MM.1S (cell line): ENCODE measurements around the gene KRT9.
"Not testable (repeated sequence)": the region's sequence is repeated elsewhere in the genome, so short reads cannot be mapped to it uniquely, and the experiment has no call there.

Experiments
- DNase-seq: peaks from one replicate; pipeline ENCODE4 v3.0.0-alpha.2; 2015
- H2AFZ ChIP-seq: fragments of 300-600 bp; sonication (generic); 2 replicates; pipeline ENCODE4 v1.6.0; 2016; ENCODE audit warnings: antibody characterized with exemption, low read length
- H3F3A ChIP-seq: fragments of 300-600 bp; sonication (generic); 2 replicates; pipeline ENCODE4 v1.6.1; 2016; ENCODE audit warnings: mild to moderate bottlenecking, antibody characterized with exemption, low read length, moderate library complexity, mixed read lengths; ENCODE audit not compliant: insufficient read depth
- H3K27ac ChIP-seq: fragments of 300-600 bp; sonication (generic); 2 replicates; pipeline ENCODE4 v1.5.1; 2016; ENCODE audit warnings: mild to moderate bottlenecking, low read length
- H3K27me3 ChIP-seq: fragments of 300-600 bp; sonication (generic); replicated peaks from 2 replicates; pipeline ENCODE4 v1.6.0; 2016; ENCODE audit warnings: low read length; ENCODE audit not compliant: insufficient read depth
- H3K36me3 ChIP-seq: fragments of 300-600 bp; sonication (generic); replicated peaks from 2 replicates; pipeline ENCODE4 v1.6.1; 2016; ENCODE audit warnings: mild to moderate bottlenecking, low read length, mixed read lengths; ENCODE audit not compliant: insufficient read depth
- H3K4me1 ChIP-seq: fragments of 300-600 bp; sonication (generic); 2 replicates; pipeline ENCODE4 v1.6.1; 2016; ENCODE audit warnings: low read length, mixed read lengths
- H3K4me2 ChIP-seq: fragments of 300-600 bp; sonication (generic); 2 replicates; pipeline ENCODE4 v1.6.0; 2016; ENCODE audit warnings: low read depth, low read length
- H3K4me3 ChIP-seq: fragments of 300-600 bp; sonication (generic); 2 replicates; pipeline ENCODE4 v1.5.1; 2016; ENCODE audit warnings: low read length, mixed read lengths
- H3K79me2 ChIP-seq: fragments of 300-600 bp; sonication (generic); 2 replicates; pipeline ENCODE4 v1.6.1; 2016; ENCODE audit warnings: mixed run types, low read length, mixed read lengths
- H3K9ac ChIP-seq: fragments of 300-600 bp; sonication (generic); 2 replicates; pipeline ENCODE4 v1.6.1; 2016; ENCODE audit warnings: low read length, mixed read lengths
- H3K9me2 ChIP-seq: fragments of 300-600 bp; sonication (generic); replicated peaks from 2 replicates; pipeline ENCODE4 v1.6.1; 2016; ENCODE audit warnings: mild to moderate bottlenecking, low read length, mixed read lengths; ENCODE audit not compliant: insufficient read depth
- H3K9me3 ChIP-seq: fragments of 300-600 bp; sonication (generic); replicated peaks from 2 replicates; pipeline ENCODE4 v1.6.1; 2016; ENCODE audit warnings: mild to moderate bottlenecking, low read length, mixed read lengths; ENCODE audit not compliant: insufficient read depth
- H4K20me1 ChIP-seq: fragments of 300-600 bp; sonication (generic); 2 replicates; pipeline ENCODE4 v1.6.1; 2016; ENCODE audit warnings: mild to moderate bottlenecking, low read length, moderate library complexity, mixed read lengths; ENCODE audit not compliant: insufficient read depth
- EZH2 ChIP-seq: fragments of 300-600 bp; sonication (generic); optimal IDR thresholded peaks from 2 replicates; pipeline ENCODE3; 2017; ENCODE audit warnings: low read depth, mild to moderate bottlenecking, antibody characterized with exemption, low read length, mixed read lengths
- EZH2phosphoT487 ChIP-seq: fragments of 300-600 bp; sonication (generic); IDR thresholded peaks from 2 replicates; pipeline ENCODE4 v1.6.1; 2018; ENCODE audit warnings: antibody characterized with exemption, low read length
- TF ChIP-seq, protein P1 (sequence below): fragments of 300-600 bp; sonication (generic); IDR thresholded peaks from 2 replicates; pipeline ENCODE4 v1.5.1; 2016; ENCODE audit warnings: antibody characterized with exemption, low read length, mixed read lengths

Gene KRT9

DNA sequence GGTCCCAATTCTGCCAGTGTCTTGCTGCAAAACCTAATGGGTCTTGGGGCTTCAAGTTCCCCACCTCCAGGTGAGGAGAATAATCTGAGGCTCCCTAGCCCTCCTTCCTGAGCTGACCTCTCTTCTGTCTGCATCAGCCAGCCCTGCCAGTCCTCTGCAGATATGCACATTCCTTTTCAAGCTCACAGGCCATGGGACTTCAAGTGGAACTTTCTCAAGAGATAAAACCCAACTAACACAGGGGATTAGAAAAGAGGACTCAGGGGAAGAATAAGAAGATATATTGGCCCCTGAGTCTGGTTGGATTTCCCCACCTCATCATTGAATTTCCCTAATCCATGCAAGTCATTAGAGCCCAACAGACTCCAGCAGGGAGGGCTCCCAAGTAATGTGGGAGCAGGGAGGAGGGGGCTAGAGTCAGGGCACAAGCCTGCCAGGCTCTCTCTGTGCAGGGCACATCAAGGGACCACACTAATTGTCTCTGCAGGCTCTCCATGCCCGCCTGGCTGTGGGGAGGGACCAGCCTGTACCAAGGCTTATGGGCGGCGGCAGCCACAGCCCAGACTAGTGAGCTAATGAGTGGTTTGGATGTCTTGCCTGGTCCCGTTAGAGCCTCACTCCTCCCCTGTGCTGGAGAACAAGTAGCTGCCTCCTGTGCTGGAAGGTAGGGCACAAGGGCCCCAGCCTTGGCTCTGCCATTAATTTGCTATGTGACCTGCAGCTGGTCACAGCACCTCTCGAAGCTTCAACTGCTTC is 13.6 kb upstream of the KRT9 start:
- H3K27ac ChIP-seq, result no peak overlapping the region
- H3K4me1 ChIP-seq, result no peaks in the 10 kb centered on the region
- H2AFZ ChIP-seq, result no peak overlapping the region
- H3K9me2 ChIP-seq, result no peaks in the 10 kb centered on the region
- no peak for DNase-seq
- H3K4me3 ChIP-seq, result no peak overlapping the region
- H3K79me2 ChIP-seq, result no peaks in the 10 kb centered on the region
- H3K36me3 ChIP-seq, result no peaks in the 10 kb centered on the region
- no peak overlapping the region for H3K9ac ChIP-seq
- no peak overlapping the region for H3K4me2 ChIP-seq
- no peaks in the 10 kb centered on the region for H4K20me1 ChIP-seq
- TF ChIP-seq EZH2 (no peak), EZH2phosphoT487 (no peak)
- TF ChIP-seq, protein P1, sequence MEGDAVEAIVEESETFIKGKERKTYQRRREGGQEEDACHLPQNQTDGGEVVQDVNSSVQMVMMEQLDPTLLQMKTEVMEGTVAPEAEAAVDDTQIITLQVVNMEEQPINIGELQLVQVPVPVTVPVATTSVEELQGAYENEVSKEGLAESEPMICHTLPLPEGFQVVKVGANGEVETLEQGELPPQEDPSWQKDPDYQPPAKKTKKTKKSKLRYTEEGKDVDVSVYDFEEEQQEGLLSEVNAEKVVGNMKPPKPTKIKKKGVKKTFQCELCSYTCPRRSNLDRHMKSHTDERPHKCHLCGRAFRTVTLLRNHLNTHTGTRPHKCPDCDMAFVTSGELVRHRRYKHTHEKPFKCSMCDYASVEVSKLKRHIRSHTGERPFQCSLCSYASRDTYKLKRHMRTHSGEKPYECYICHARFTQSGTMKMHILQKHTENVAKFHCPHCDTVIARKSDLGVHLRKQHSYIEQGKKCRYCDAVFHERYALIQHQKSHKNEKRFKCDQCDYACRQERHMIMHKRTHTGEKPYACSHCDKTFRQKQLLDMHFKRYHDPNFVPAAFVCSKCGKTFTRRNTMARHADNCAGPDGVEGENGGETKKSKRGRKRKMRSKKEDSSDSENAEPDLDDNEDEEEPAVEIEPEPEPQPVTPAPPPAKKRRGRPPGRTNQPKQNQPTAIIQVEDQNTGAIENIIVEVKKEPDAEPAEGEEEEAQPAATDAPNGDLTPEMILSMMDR, result no peak
- H3F3A ChIP-seq, result no peaks in the 10 kb centered on the region
- peaks cover 8% of the 10 kb centered on the region for H3K27me3 ChIP-seq
- no peaks in the 10 kb centered on the region for H3K9me3 ChIP-seq

DNA sequence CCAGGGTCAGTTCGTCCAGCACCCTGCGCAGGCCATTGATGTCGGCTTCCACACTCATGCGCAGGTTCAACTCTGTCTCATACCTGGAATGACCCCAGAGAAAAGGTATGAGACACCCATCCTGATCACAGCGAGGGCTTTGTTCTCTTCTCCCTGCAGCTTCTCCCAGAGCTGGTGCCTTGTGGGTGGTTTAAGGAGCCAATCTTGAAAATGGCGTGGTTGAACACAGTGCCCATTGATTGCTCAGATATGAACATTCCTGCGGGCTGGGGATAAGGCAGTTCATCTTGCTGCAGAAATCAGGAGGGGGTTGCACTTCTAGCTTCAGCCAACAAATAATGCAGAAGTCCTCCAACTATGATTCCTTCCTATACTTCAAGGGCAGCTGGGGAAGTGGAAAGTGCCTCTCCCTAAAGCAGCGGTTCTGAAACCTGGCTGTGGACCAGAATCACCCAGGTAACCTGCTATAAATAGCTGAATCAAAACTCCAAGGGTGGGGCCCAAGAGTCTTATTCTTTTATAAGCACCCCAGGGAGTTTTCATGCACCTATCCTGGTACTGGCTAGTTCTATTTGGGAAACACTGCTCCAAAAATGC is 12.6 kb upstream of the KRT9 start:
- H3K9me3 ChIP-seq, H3F3A ChIP-seq, H3K4me3 ChIP-seq, H2AFZ ChIP-seq, H3K79me2 ChIP-seq, H3K27me3 ChIP-seq, H4K20me1 ChIP-seq, H3K4me2 ChIP-seq, H3K9me2 ChIP-seq, H3K36me3 ChIP-seq, H3K27ac ChIP-seq, DNase-seq, H3K4me1 ChIP-seq, H3K9ac ChIP-seq: not testable (repeated sequence)

DNA sequence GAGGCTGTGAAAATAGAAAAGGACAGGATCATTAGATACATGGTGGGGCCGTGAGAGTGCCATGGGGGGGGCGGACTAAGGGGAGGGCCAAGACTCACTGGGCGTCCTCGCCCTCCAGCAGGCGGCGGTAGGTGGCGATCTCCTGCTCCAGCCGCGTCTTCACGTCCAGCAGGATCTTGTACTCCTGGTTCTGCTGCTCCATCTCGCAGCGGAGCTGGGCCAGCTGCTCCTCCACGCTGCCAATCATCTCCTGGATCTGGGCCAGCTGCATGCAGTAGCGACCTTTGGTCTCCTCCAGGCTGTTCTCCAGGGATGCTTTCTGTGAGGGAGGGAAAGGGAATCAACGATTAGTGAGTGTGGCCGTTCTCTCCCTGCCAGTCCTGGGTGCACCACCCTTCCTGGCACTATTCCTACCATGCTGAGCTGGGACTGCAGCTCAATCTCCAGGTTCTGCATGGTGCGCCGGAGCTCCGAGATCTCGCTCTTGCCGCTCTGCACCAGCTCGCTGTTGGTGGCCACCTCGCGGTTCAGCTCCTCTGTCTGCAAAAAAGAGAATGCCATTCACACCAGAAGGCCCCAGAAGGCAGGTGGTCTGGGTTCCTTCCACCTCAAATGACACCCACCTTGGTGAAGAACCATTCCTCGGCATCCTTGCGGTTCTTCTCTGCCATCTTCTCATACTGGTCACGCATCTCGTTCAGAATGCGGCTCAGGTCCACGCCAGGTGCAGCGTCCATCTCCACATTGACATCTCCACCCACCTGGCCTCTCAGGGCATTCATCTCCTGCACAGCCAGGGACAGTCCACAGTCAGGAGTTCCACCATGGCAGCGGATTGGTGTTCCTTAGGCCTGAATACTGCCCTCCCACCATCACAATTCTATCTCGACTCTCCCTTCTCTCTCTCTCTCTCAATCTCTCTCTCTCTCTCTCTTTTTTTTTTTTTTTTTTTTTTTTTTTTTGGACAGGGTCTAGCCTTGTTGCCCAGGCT is 11.6 kb upstream of the KRT9 start:
- Histone ChIP-seq H3K27me3 (peaks cover 9% of the 10 kb centered on the region; the same call in 1 of the 2 replicates), H3K4me2 (no peak overlapping the region), H3K4me3 (no peak overlapping the region), H2AFZ (no peak overlapping the region), H3K27ac (no peak overlapping the region), H3F3A (no peaks in the 10 kb centered on the region), H3K36me3 (no peaks in the 10 kb centered on the region), H3K9me2 (no peaks in the 10 kb centered on the region), H3K79me2 (no peaks in the 10 kb centered on the region), H3K9me3 (no peaks in the 10 kb centered on the region), H3K4me1 (0 out of 2 replicates have a peak, but pooled peaks cover 5% of the 10 kb centered on the region), H3K9ac (no peak overlapping the region), H4K20me1 (no peaks in the 10 kb centered on the region)
- TF ChIP-seq, protein P1, result no peak
- TF ChIP-seq EZH2phosphoT487, result no peak
- no peak for TF ChIP-seq EZH2
- no peak for DNase-seq

DNA sequence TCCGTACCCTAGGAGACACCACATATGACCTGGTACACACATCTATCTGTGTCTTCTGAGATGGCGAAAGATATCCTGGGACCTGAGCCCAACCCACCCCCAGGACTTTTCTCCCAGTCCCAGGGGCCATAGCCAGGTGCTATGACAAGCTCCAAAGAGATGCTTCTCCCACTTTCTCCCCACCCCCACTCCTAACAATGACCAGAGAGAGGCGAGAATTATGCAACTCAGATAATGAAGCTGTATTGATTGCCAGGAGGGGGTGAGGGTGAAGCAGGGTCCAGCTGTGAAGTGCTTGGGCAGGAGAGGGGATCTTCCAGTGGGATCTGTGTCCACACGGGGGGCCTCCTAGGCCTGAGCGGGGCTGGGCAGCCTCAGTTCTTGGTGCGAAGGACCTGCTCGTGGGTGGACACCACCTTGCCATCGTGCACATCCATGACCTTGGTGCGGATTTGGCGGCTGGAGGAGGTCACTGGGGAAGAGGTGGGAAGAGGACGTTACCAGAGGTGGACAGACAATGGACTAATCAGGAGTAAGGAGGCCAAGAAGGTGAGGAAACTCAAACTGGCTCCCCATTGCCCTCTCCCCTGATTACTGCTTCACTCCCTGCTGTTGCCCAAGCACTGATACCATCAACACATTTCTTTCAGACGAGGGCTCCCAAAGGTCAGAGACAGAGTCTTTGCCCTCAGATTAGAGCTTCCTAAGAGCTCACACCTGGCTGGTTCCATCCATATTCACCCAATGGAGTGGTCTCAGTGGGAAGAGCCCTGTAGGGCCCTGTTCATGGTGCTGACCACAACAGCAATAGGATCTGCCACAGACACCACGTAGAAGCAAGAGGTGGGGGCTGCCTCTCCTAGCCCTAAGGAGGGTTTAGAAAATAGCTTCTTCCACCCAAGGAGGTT is 10.5 kb upstream of the KRT9 start:
- not testable (repeated sequence) for DNase-seq, H3K9me3 ChIP-seq, H3K27ac ChIP-seq

More for the DNA sequence above, 10.5 kb upstream of the KRT9 start:
- H3K79me2 ChIP-seq, H4K20me1 ChIP-seq, H3K27me3 ChIP-seq, H3K9me2 ChIP-seq, H3K4me2 ChIP-seq, H3K4me1 ChIP-seq, H3F3A ChIP-seq, H3K9ac ChIP-seq, H3K36me3 ChIP-seq, H2AFZ ChIP-seq, H3K4me3 ChIP-seq: not testable (repeated sequence)
